IMR-90 (cell line): ENCODE results near the gene GPR160. TPM values are rescaled to one million over a fixed set of nuclear protein-coding genes. Genes with fewer than 3 reads are reported as not detected.

Experiments
- ATAC-seq: fragments of 200-7000 bp; cut with Tn5 transposase; 2 replicates; pipeline ENCODE4 v1.9.1; 2020; ENCODE audit warnings: low read depth, mild to moderate bottlenecking, moderate library complexity
- BruUV-seq: library from RNA; stranded (reverse); fragments of 400-500 nt; replicated peaks from 2 replicates; lab custom pipeline; 2021; lab: Mats Ljungman, UMichigan
- CTCF ChIA-PET: fragments of 300-600 bp; formaldehyde crosslinking; extraction: SDS; loops from one replicate; lab custom pipeline; 2021; ENCODE audit warnings: antibody characterized with exemption; lab: Yijun Ruan, JAX
- POLR2A ChIA-PET: fragments of 300-600 bp; sonication (Branson Sonifier 250); formaldehyde crosslinking; loops from one replicate; lab custom pipeline; 2022; ENCODE audit warnings: antibody characterized with exemption; ENCODE audit not compliant: unreplicated experiment; lab: Charles Lee
- DNase-seq: peaks from one replicate; pipeline ENCODE4 v3.0.0; 2013
- H2AFZ ChIP-seq: replicated peaks from 2 replicates; pipeline ENCODE3; 2013; ENCODE audit warnings: low read length, mild to moderate bottlenecking; ENCODE audit not compliant: poor library complexity
- H2AK5ac ChIP-seq: 2 replicates; pipeline ENCODE4 v1.6.1; 2013; ENCODE audit warnings: low read depth, low read length, inconsistent platforms
- H2AK9ac ChIP-seq: replicated peaks from 2 replicates; pipeline ENCODE3; 2013; ENCODE audit warnings: mild to moderate bottlenecking, low read depth, low read length, moderate library complexity; ENCODE audit not compliant: poor library complexity
- H2BK120ac ChIP-seq: 2 replicates; pipeline ENCODE4 v1.6.1; 2013; ENCODE audit warnings: low read depth, low read length, inconsistent platforms
- H2BK15ac ChIP-seq: 3 replicates; pipeline ENCODE4 v1.6.1; 2013; ENCODE audit warnings: low read depth, low read length, inconsistent platforms
- H2BK20ac ChIP-seq: 2 replicates; pipeline ENCODE4 v1.6.1; 2013; ENCODE audit warnings: low read depth, mild to moderate bottlenecking, inconsistent platforms, low read length, moderate library complexity
- H2BK5ac ChIP-seq: 2 replicates; pipeline ENCODE4 v1.6.1; 2013; ENCODE audit warnings: mild to moderate bottlenecking, low read depth, low read length, inconsistent platforms; ENCODE audit not compliant: poor library complexity, severe bottlenecking
- H3K14ac ChIP-seq: replicated peaks from 2 replicates; pipeline ENCODE4 v1.6.1; 2013; ENCODE audit warnings: low read depth, low read length, inconsistent platforms
- H3K18ac ChIP-seq: 2 replicates; pipeline ENCODE4 v1.6.1; 2013; ENCODE audit warnings: low read depth, low read length, control low read depth
- H3K23ac ChIP-seq: 2 replicates; pipeline ENCODE4 v1.6.1; 2013; ENCODE audit warnings: low read depth, low read length, inconsistent platforms
- H3K27ac ChIP-seq: 2 replicates; pipeline ENCODE4 v1.5.1; 2013; ENCODE audit warnings: mild to moderate bottlenecking, control low read depth, low read length; ENCODE audit not compliant: insufficient read depth
- H3K27me3 ChIP-seq: 2 replicates; pipeline ENCODE4 v1.6.1; 2013; ENCODE audit warnings: low read length; ENCODE audit not compliant: control insufficient read depth, insufficient read depth
- H3K36me3 ChIP-seq: 2 replicates; pipeline ENCODE4 v1.6.1; 2013; ENCODE audit warnings: low read length, mixed read lengths; ENCODE audit not compliant: control insufficient read depth, insufficient read depth
- H3K4ac ChIP-seq: 2 replicates; pipeline ENCODE4 v1.6.1; 2013; ENCODE audit warnings: low read depth, low read length, inconsistent platforms
- H3K4me1 ChIP-seq: 2 replicates; pipeline ENCODE4 v1.6.1; 2013; ENCODE audit warnings: low read length, mixed read lengths; ENCODE audit not compliant: control insufficient read depth, insufficient read depth
- H3K4me2 ChIP-seq: 2 replicates; pipeline ENCODE4 v1.6.1; 2013; ENCODE audit warnings: low read depth, mild to moderate bottlenecking, control low read depth, low read length, moderate library complexity
- H3K4me3 ChIP-seq: 2 replicates; pipeline ENCODE4 v1.5.1; 2013; ENCODE audit warnings: low read depth, mild to moderate bottlenecking, control low read depth, low read length, moderate library complexity; ENCODE audit not compliant: insufficient read depth
- H3K56ac ChIP-seq: 2 replicates; pipeline ENCODE4 v1.6.1; 2013; ENCODE audit warnings: low read length, inconsistent platforms; ENCODE audit not compliant: insufficient read depth; ENCODE audit errors: extremely low read depth
- H3K79me1 ChIP-seq, 2 experiments: 2 replicates each; pipeline ENCODE4 v1.6.1; 2013; ENCODE audit warnings: low read length in 2 of 2, inconsistent platforms in 1 of 2, low read depth in 1 of 2
- H3K9ac ChIP-seq: 2 replicates; pipeline ENCODE4 v1.6.1; 2013; ENCODE audit warnings: low read depth, low read length, control low read depth
- H3K9me1 ChIP-seq: 2 replicates; pipeline ENCODE4 v1.6.1; 2013; ENCODE audit warnings: low read length, inconsistent platforms; ENCODE audit not compliant: insufficient read depth
- H3K9me3 ChIP-seq: 2 replicates; pipeline ENCODE4 v1.6.1; 2013; ENCODE audit warnings: low read length; ENCODE audit not compliant: control insufficient read depth, insufficient read depth
- H4K20me1 ChIP-seq: 2 replicates; pipeline ENCODE4 v1.6.1; 2013; ENCODE audit warnings: low read length, inconsistent platforms; ENCODE audit not compliant: insufficient read depth
- H4K5ac ChIP-seq: 2 replicates; pipeline ENCODE4 v1.6.1; 2013; ENCODE audit warnings: mild to moderate bottlenecking, low read depth, low read length, control low read depth
- H4K8ac ChIP-seq, 2 experiments: 2 replicates each; pipeline ENCODE4 v1.6.1; 2013; ENCODE audit warnings: low read depth in 2 of 2, low read length in 2 of 2, control low read depth in 1 of 2, inconsistent platforms in 1 of 2
- H4K91ac ChIP-seq: 2 replicates; pipeline ENCODE4 v1.6.1; 2013; ENCODE audit warnings: low read depth, low read length, inconsistent platforms; ENCODE audit not compliant: insufficient read depth
- CEBPB ChIP-seq: IDR thresholded peaks from 2 replicates; pipeline ENCODE4 v1.6.1; 2012; ENCODE audit warnings: low read depth, low read length, improper control_type of control experiment
- CHD1 ChIP-seq: IDR thresholded peaks from 2 replicates; pipeline ENCODE4 v1.6.1; 2012; ENCODE audit warnings: low read depth, low read length, improper control_type of control experiment
- CTCF ChIP-seq: conservative IDR thresholded peaks from 2 replicates; pipeline ENCODE4 v1.5.1; 2012; ENCODE audit warnings: mild to moderate bottlenecking, low read depth, low read length, improper control_type of control experiment
- ELK1 ChIP-seq: fragments of 150-350 bp; IDR thresholded peaks from 2 replicates; pipeline ENCODE4 v1.6.1; 2016; ENCODE audit warnings: low read depth, mild to moderate bottlenecking, low read length, moderate library complexity, borderline replicate concordance
- FOS ChIP-seq: fragments of 150-350 bp; IDR thresholded peaks from 2 replicates; pipeline ENCODE4 v1.6.1; 2016; ENCODE audit warnings: low read depth, low read length
- MAFK ChIP-seq: IDR thresholded peaks from 2 replicates; pipeline ENCODE4 v1.6.1; 2012; ENCODE audit warnings: low read depth, low read length, improper control_type of control experiment
- MAZ ChIP-seq: IDR thresholded peaks from 2 replicates; pipeline ENCODE4 v1.6.1; 2012; ENCODE audit warnings: low read depth, mild to moderate bottlenecking, low read length, improper control_type of control experiment, moderate library complexity, borderline replicate concordance
- MXI1 ChIP-seq: IDR thresholded peaks from 2 replicates; pipeline ENCODE4 v1.6.1; 2012; ENCODE audit warnings: low read depth, mild to moderate bottlenecking, low read length, moderate library complexity, borderline replicate concordance
- NFE2L2 ChIP-seq: fragments of 150-350 bp; IDR thresholded peaks from 2 replicates; pipeline ENCODE4 v1.6.1; 2016; ENCODE audit warnings: low read depth, mild to moderate bottlenecking, low read length
- POLR2A ChIP-seq: IDR thresholded peaks from 2 replicates; pipeline ENCODE4 v1.6.1; 2012; ENCODE audit warnings: mild to moderate bottlenecking, low read depth, low read length
- RCOR1 ChIP-seq: IDR thresholded peaks from 2 replicates; pipeline ENCODE4 v1.6.1; 2012; ENCODE audit warnings: mild to moderate bottlenecking, low read length, improper control_type of control experiment; ENCODE audit not compliant: insufficient replicate concordance
- RFX5 ChIP-seq: IDR thresholded peaks from 2 replicates; pipeline ENCODE4 v1.8.0; 2012; ENCODE audit warnings: low read depth, mild to moderate bottlenecking, low read length, moderate library complexity
- SMC3 ChIP-seq: fragments of 150-350 bp; IDR thresholded peaks from 2 replicates; pipeline ENCODE4 v1.6.1; 2016; ENCODE audit warnings: low read depth, mild to moderate bottlenecking, antibody characterized with exemption, low read length, moderate library complexity
- USF2 ChIP-seq: fragments of 150-350 bp; IDR thresholded peaks from 2 replicates; pipeline ENCODE4 v1.6.1; 2017; ENCODE audit warnings: mild to moderate bottlenecking, antibody characterized with exemption, low read length, low read depth
- WGBS, 2 experiments: methylation state at CpG; one replicate each; pipeline versions ENCODE4 v1.1.5 to v1.1.7; 2013; ENCODE audit warnings: missing lambda C conversion rate in 2 of 2; ENCODE audit not compliant: insufficient read length in 1 of 2; ENCODE audit errors: extremely low coverage in 2 of 2; 5-methylcytosine and 5-hydroxymethylcytosine counted together
- dilution Hi-C: fragments of 300-500 bp; cut with HindIII; formaldehyde crosslinking; loops from one replicate; pipeline ENCODE4 v1.14.3; 2018; ENCODE audit warnings: low sequenced_read_pairs; ENCODE audit not compliant: unreplicated experiment
- in situ Hi-C: fragments of 300-500 bp; cut with MboI; formaldehyde crosslinking; loops from 3 replicates; pipeline ENCODE4 v1.14.3; 2019; ENCODE audit warnings: low sequenced_read_pairs, inconsistent platforms, mixed read lengths
- intact Hi-C: fragments of 100-400 bp; cut with micrococcal nuclease; formaldehyde crosslinking; loops from 2 replicates; pipeline ENCODE4 v1.10.0; 2022
- polyA plus RNA-seq, 3 experiments: library from polyadenylated mRNA; depleted of rRNA; stranded (reverse); fragments of >200 nt; gene quantifications; 2 replicates each; pipeline ENCODE4 v1.2.3, GENCODE V29; 2012; ENCODE audit warnings: low replicate concordance in 1 of 3
- total RNA-seq: library from RNA; depleted of rRNA; stranded (reverse); fragments of >200 nt; gene quantifications from 2 replicates; pipeline ENCODE4 v1.2.3, GENCODE V29; 2012

The GPR160 gene
- total and polyA plus RNA-seq, 2 of the 4 experiments (the other 2 are of a cell fraction): 0.09 to 0.18 TPM

GRCh38 chr3:170046269-170047132 lies 8.7 kb downstream of the GPR160 start:
- Histone ChIP-seq H3K56ac (no peak overlapping the region), H3K27me3 (peaks cover 9% of the 10 kb centered on the region), H2BK5ac (no peak overlapping the region), H3K4ac (no peak overlapping the region), H3K4me2 (no peak overlapping the region), H4K20me1 (no peaks in the 10 kb centered on the region), H3K79me1 (no peaks in the 10 kb centered on the region), H4K91ac (no peak overlapping the region), H3K9ac (no peak overlapping the region), H3K23ac (no peak overlapping the region), H2BK120ac (no peak overlapping the region), H3K14ac (no peak overlapping the region), H3K18ac (no peak overlapping the region), H3K4me1 (no peaks in the 10 kb centered on the region), H3K9me3 (no peaks in the 10 kb centered on the region), H3K36me3 (no peaks in the 10 kb centered on the region), H3K27ac (no peak overlapping the region), H4K5ac (no peak overlapping the region), H3K4me3 (no peak overlapping the region), H3K9me1 (no peaks in the 10 kb centered on the region), H2AFZ (no peak overlapping the region), H2AK5ac (no peak overlapping the region), H2BK20ac (no peak overlapping the region), H4K8ac (no peak overlapping the region), H2BK15ac (no peak overlapping the region), H2AK9ac (no peak overlapping the region)
- DNase-seq (no peak), ATAC-seq (no peak)
- TF ChIP-seq MAZ: no peak
- TF ChIP-seq ELK1: no peak
- TF ChIP-seq RCOR1: no peak
- TF ChIP-seq SMC3: no peak
- no peak for TF ChIP-seq CHD1
- TF ChIP-seq NFE2L2: no peak
- TF ChIP-seq POLR2A: no peak
- no peak for TF ChIP-seq FOS
- no peak for TF ChIP-seq MXI1
- no peak for TF ChIP-seq CTCF
- TF ChIP-seq USF2: no peak
- TF ChIP-seq CEBPB: no peak
- TF ChIP-seq RFX5: no peak
- TF ChIP-seq MAFK: no peak
- in situ Hi-C loops: no loop called here
- ChIA-PET CTCF (no interaction called here), POLR2A (no interaction called here)
- intact Hi-C loops: no loop called here
- BruUV-seq: no TSS peak
- dilution Hi-C loops: no loop called here
- WGBS, 2 experiments: no CpG with 5 or more reads among the region's 5 CpGs
